Left forelimb (tissue), 1 donor: Measurements from ENCODE around the gene TAF11L7.
"Not testable (repeated sequence)": the region's sequence is repeated elsewhere in the genome, so short reads cannot be mapped to it uniquely, and the experiment has no call there.

Experiments
- DNase-seq: peaks from one replicate; pipeline ENCODE4 v3.0.0-alpha.2; 2018; ENCODE audit warnings: low spot score

The TAF11L7 gene

DNA sequence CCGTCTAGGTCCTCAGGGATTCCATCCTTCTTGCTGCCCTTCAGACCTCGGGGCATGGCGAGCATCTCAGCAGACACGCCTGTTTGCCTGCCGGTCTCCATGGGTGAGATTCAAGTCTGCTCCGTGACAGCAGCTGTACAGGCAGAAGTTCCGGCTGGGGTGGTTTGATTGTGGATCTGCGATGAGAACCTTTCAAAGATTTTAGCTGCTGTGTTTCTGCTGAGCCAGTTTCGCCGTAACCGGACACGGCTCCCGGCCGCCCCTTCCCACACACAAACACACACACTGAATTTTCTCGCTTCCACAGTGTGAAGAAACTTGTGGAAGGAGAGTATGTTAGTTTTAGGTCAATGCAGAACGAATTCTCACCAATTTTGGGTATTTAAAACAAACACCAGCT is at the start of gene TAF11L7:
Gene TAF11L7 (minus strand): TSS at position 101 of the 400 bp plus-strand sequence.
- DNase-seq = not testable (repeated sequence)

DNA sequence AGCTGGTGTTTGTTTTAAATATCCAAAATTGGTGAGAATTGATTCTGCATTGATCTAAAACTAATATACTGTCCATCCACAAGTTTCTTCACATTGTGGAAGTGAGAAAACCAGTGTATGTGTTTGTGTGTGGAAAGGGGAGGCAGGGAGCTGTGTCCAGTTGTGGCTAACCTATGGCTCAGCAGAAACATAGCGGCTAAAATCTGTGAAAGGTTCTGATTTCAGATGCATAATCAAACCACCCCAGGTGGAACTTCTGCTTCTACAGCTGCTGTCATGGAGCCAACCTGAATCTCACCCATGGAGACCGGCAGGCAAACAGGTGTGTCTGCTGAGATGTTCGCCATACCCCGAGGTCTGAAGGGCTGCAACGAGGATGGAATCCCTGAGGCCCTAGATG is 48.6 kb upstream of the TAF11L7 start, which contains the start of gene TAF11L14:
Gene TAF11L14 (plus strand): TSS at position 301 of the 400 bp plus-strand sequence.
- no peak for DNase-seq

DNA sequence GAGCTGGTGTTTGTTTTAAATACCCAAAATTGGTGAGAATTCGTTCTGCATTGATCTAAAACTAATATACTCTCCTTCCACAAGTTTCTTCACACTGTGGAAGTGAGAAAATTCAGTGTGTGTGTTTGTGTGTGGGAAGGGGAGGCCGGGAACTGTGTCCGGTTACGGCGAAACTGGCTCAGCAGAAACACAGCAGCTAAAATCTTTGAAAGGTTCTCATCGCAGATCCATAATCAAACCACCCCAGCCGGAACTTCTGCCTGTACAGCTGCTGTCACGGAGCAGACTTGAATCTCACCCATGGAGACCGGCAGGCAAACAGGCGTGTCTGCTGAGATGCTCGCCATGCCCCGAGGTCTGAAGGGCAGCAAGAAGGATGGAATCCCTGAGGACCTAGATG is 46.2 kb upstream of the TAF11L7 start, which contains the start of gene TAF11L13:
Gene TAF11L13 (plus strand): TSS at position 301 of the 400 bp plus-strand sequence.
- not testable (repeated sequence) for DNase-seq

DNA sequence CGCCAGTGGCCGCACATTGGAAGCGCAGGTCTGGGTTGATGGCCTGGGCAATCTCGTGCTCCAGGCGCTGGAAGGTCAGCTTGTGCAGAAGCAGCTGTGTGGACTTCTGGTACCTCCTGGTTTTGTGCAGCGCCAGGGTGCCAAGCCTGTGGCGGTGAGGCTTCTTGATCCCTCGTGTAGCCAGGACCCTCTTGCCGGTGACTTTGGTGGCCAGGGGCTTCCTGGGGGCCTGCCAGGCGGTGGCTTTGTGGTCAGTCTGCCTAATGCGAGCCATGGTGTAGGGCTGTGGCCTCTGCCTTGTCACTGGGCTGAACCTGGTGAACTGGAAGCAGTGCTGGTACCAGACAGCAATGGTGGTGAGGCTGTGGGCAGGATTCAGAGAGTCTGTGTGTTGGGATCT is 40.1 kb upstream of the TAF11L7 start:
- no peak for DNase-seq

DNA sequence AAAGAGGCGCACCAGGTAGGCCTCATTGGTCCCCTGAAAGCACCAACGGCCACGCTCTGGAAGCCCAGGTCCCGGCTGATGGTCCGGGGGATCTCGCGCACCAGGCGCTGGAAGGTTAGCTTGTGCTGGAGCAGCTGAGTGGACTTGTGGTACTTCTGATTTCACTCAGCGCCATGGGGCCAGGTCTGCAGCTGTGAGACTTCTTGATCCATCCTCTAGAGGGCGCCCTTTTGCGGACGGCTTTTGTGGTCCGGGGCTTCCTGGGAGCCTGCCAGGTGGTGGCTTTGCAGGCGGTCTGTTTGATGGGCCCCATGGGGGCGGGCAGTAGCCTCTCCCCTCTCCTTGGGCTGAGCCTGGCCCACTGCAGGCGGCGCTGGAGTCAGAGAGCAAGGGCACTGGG is 35.1 kb upstream of the TAF11L7 start:
- DNase-seq = no peak

DNA sequence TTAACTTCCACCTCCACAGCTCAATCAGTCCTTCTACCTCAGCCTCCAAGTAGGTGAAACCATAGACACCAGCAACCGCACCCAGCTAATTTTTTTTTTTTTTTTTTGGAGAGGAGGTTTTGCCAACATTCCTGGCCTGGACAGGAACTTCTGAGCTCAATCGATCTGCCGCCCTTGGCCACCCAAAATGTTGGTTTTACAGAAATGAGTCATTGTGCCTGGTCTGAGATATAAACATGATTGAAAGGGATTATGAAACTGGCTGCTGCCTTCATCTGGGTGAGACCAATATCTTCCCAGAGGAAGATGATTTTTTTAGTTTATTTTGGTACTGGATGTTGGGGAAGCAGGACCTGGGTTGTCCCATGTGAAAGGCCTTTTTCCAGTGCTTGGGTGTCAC is 33.8 kb upstream of the TAF11L7 start:
- DNase-seq = no peak

DNA sequence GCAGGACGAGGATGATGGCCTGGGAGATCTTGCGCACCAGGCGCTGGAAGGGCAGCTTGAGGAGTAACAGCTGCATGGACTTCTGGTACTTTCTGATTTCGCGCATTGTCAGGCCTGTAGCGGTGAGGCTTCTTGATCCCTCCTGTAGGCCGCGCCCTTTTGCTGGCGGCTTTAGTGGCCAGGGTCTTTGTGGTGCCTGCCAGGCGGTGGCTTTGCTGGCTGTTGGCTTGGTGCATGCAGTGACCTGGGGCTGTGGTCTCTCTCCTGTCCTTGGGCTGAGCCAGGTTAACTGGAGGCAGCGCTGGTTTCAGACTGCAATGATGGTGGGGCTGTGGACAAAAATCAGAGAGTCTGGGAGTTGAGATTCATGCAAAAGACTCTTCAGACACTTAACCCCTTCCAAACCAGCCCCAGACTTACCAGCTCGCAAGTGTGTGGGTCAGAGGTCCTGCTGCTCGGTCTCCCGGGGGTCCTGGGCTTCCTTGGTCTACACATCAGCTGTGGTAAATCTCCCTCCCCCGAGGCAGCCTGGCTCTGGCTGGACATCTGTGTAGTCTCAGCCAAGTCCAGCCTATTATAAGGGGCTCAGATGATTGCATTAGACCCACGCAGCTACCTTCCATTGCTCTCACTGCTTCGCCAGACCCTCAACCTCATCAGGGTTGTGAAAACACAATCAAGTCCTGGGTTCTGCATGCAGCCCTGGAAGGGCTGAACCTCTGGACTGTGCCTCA is 29.5 kb upstream of the TAF11L7 start:
- DNase-seq = no peak

DNA sequence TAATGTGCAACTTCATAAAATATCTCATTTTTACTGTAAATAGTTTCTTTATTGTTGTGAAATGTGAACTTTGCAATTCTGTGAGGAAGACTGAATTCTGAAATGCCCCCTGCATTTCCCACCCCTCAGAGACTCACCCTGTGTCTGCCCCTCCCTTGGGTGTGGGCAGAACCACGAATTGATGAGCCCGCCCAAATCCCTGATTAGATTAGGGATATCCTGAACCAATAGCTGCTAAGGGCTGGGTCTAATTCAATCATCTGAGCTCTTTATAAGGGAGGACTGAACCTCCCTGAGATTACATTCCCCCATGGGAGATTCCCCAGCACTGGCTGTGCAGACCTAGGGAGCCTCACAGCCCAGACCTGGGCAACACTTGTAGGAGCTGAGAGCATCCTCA is 24.5 kb upstream of the TAF11L7 start, which contains the start of gene TAF11L12:
Gene TAF11L12 (plus strand): TSS at position 301 of the 400 bp plus-strand sequence.
- DNase-seq = not testable (repeated sequence)

DNA sequence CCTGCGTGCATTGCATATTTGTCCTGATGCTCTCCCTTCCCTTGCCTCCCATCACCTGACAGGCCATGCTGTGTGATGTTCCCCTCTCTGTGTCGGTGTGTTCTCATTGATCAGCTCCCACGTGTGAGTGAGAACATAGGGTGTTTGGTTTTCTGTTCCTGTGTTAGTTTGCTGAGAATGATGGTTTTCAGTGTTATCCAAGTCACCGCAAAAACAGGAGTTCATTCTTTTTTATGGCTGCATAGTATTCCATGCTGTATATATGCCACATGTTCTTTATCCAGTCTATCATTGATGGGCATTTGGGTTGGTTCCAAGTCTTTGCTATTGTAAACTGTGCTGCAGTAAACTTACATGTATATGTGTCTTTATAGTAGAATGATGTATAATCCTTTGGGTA is 21.9 kb upstream of the TAF11L7 start:
- DNase-seq = not testable (repeated sequence)

DNA sequence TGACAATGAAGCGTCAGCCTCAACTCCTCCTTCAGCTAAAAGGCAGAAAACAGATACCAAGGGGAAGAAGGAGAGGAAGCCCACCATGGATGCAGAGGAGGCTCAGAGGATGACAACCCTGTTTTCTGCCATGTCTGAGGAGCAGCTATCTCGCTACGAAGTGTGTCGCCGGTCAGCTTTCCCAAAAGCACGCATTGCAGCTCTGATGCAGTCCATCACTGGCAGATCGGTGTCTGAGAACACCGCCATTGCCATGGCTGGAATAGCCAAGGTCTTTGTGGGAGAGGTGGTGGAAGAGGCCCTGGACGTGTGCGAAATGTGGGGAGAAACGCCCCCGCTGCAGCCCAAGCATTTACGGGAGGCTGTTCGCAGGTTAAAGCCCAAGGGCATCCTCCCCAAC is 19.4 kb upstream of the TAF11L7 start:
- no peak for DNase-seq

DNA sequence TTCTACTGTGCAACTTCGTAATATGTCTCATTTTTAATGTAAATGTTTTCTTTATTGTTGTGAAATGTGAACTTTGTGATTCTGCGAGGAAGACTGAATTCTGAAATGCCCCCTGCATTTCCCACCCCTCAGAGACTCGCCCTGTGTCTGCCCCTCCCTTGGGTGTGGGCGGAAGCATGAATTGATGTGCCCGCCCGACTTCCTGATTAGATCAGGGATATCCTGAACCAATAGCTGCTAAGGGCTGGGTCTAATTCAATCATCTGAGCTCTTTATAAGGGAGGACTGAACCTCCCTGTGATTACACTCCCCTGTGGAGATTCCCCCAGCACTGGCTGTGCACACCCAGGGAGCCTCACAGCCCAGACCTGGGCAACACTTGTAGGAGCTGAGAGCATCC is 18.3 kb upstream of the TAF11L7 start, which contains the start of gene TAF11L11:
Gene TAF11L11 (plus strand): TSS at position 304 of the 400 bp plus-strand sequence.
- DNase-seq = not testable (repeated sequence)

DNA sequence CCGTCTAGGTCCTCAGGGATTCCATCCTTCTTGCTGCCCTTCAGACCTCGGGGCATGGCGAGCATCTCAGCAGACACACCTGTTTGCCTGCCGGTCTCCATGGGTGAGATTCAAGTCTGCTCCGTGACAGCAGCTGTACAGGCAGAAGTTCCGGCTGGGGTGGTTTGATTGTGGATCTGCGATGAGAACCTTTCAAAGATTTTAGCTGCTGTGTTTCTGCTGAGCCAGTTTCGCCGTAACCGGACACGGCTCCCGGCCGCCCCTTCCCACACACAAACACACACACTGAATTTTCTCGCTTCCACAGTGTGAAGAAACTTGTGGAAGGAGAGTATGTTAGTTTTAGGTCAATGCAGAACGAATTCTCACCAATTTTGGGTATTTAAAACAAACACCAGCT is 12.2 kb upstream of the TAF11L7 start, which contains the start of gene TAF11L10:
Gene TAF11L10 (minus strand): TSS at position 101 of the 400 bp plus-strand sequence.
- DNase-seq = not testable (repeated sequence)

DNA sequence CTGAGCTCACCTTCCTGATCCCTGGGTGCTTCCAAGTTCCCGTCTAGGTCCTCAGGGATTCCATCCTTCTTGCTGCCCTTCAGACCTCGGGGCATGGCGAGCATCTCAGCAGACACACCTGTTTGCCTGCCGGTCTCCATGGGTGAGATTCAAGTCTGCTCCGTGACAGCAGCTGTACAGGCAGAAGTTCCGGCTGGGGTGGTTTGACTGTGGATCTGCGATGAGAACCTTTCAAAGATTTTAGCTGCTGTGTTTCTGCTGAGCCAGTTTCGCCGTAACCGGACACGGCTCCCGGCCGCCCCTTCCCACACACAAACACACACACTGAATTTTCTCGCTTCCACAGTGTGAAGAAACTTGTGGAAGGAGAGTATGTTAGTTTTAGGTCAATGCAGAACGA is 8.7 kb upstream of the TAF11L7 start, which contains the start of gene TAF11L9:
Gene TAF11L9 (minus strand): TSS at position 140 of the 400 bp plus-strand sequence.
- not testable (repeated sequence) for DNase-seq

DNA sequence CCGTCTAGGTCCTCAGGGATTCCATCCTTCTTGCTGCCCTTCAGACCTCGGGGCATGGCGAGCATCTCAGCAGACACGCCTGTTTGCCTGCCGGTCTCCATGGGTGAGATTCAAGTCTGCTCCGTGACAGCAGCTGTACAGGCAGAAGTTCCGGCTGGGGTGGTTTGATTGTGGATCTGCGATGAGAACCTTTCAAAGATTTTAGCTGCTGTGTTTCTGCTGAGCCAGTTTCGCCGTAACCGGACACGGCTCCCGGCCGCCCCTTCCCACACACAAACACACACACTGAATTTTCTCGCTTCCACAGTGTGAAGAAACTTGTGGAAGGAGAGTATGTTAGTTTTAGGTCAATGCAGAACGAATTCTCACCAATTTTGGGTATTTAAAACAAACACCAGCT is 5.3 kb upstream of the TAF11L7 start, which contains the start of gene TAF11L8:
Gene TAF11L8 (minus strand): TSS at position 101 of the 400 bp plus-strand sequence.
- DNase-seq = not testable (repeated sequence)
